Ovary (tissue), 9 donors: ENCODE measurements around the gene INHBB. TPM values are rescaled to one million over a fixed set of nuclear protein-coding genes. Genes with fewer than 3 reads are reported as not detected.
"Not testable (repeated sequence)": the region's sequence is repeated elsewhere in the genome, so short reads cannot be mapped to it uniquely, and the experiment has no call there.

Source experiments
- DNase-seq, 5 donors: peaks; one replicate each; pipeline ENCODE4 v3.0.0-alpha.2; 2019 to 2020
- H3K27ac ChIP-seq, 2 donors: fragments of 200-600 bp; one replicate each; pipeline versions ENCODE4 v1.5.1 to v1.8.0; 2019 to 2022
- H3K27me3 ChIP-seq: fragments of 200-600 bp; one replicate; pipeline ENCODE4 v1.8.0; 2022
- H3K36me3 ChIP-seq: fragments of 200-600 bp; sonication (generic); one replicate; pipeline ENCODE4 v1.5.1; 2019
- H3K4me1 ChIP-seq: one replicate; pipeline ENCODE4 v1.8.1; 2013; ENCODE audit warnings: mild to moderate bottlenecking, moderate library complexity; ENCODE audit not compliant: insufficient read depth
- H3K4me3 ChIP-seq: fragments of 200-600 bp; sonication (generic); one replicate; pipeline ENCODE4 v1.5.1; 2017
- H3K9me3 ChIP-seq, 2 donors: fragments of 200-600 bp in 1 of 2; sonication (generic) in 1 of 2; one replicate each; pipeline versions ENCODE4 v1.5.1 to v1.8.1; 2013 to 2019; ENCODE audit warnings: mild to moderate bottlenecking in 1 of 2, moderate library complexity in 1 of 2
- EP300 ChIP-seq: sonication (generic); formaldehyde crosslinking; IDR thresholded peaks from one replicate; pipeline ENCODE4 v1.6.1; 2017; ENCODE audit warnings: antibody characterized with exemption
- POLR2A ChIP-seq: fragments of 450-650 bp; IDR thresholded peaks from one replicate; pipeline ENCODE4 v1.6.1; 2017; ENCODE audit warnings: antibody characterized with exemption, mild to moderate bottlenecking, moderate library complexity
- WGBS, 3 donors: extraction: QIAGEN DNeasy Blood & Tissue Kit in 1 of 3; methylation state at CpG; one replicate each; pipeline versions ENCODE4 v1.1.5 to v1.1.7; 2013 to 2017; 5-methylcytosine and 5-hydroxymethylcytosine counted together
- intact Hi-C, 4 donors: fragments of 100-400 bp; cut with DNase I; formaldehyde crosslinking; loops; one replicate each; pipeline versions ENCODE4 v1.11.0 to v1.15.1; 2022 to 2023
- polyA plus RNA-seq, 2 donors: library from polyadenylated mRNA; stranded (reverse); fragments of 200-250 nt in 1 of 2; fragments of 350-450 nt in 1 of 2; fragmentation: Illumina TruSeq in 1 of 2; extraction: RNeasy Lipid Tissue Mini Kit (QIAGEN cat#74804) in 1 of 2; gene quantifications; one replicate each; pipeline ENCODE4 v1.2.3, GENCODE V29; 2013 to 2014
- total RNA-seq, 7 donors: library from RNA; depleted of rRNA in 2 of 7; stranded (reverse); fragments of >200 nt in 2 of 7; fragmentation: NEBNext Ultra II Directional in 3 of 7; extraction: Animal tissue kit (Norgen Biotek cat#: 25700) in 3 of 7; gene quantifications; one replicate each; pipeline versions ENCODE4 v1.1.0 to v1.2.4, GENCODE V29; 2016 to 2023
- TF ChIP-seq, protein P1 (sequence below), 3 donors: fragments of 450-650 bp in 2 of 3; fragments of 200-600 bp in 1 of 3; IDR thresholded peaks; one replicate each; pipeline versions ENCODE4 v1.5.1 to v1.8.0; 2016 to 2022; ENCODE audit warnings: antibody characterized with exemption in 3 of 3, mild to moderate bottlenecking in 1 of 3
- donor health status: DM: no; HTN: no; CAD: no; lungs with moderate emphysema.
- donor health status: DM: no; HTN: no; CAD: no.
- donor health status: Bipolar disorder and iron deficiency.
- donor health status: DM: yes; HTN: yes; CAD: no.
- donor health status: DM: no; HTN: no; CAD: no.
- donor health status: DM: yes; HTN: yes; CAD: no.

INHBB gene
- total and polyA plus RNA-seq, 9 donors: 1.1 to 6.9 (median 4.0) TPM

DNA sequence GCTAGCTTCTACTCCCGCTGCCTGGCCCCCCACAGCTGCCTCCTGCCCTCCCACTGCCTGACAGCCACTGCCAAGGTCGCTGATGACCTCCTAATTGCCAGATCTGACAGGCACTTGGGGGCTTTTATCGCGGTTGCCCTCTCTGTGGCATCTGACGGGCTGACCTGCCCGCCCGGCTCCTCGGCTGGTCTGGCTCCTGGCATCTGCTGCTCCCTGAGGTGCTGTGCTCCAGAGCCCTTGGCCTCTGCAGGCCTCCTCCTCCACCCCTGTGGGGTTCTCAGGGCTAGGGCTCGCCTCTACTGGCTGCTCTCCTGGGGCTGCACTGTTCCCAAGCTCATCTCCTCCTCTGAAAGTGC, 43.1 kb downstream of the INHBB start:
- no peaks in the 10 kb centered on the region for H3K9me3 ChIP-seq
- 25 to 36% (median 25%) methylated on average over 9 of the region's 9 CpGs for WGBS, 3 donors
- no peak overlapping the region for H3K4me3 ChIP-seq
- TF ChIP-seq, protein P1, sequence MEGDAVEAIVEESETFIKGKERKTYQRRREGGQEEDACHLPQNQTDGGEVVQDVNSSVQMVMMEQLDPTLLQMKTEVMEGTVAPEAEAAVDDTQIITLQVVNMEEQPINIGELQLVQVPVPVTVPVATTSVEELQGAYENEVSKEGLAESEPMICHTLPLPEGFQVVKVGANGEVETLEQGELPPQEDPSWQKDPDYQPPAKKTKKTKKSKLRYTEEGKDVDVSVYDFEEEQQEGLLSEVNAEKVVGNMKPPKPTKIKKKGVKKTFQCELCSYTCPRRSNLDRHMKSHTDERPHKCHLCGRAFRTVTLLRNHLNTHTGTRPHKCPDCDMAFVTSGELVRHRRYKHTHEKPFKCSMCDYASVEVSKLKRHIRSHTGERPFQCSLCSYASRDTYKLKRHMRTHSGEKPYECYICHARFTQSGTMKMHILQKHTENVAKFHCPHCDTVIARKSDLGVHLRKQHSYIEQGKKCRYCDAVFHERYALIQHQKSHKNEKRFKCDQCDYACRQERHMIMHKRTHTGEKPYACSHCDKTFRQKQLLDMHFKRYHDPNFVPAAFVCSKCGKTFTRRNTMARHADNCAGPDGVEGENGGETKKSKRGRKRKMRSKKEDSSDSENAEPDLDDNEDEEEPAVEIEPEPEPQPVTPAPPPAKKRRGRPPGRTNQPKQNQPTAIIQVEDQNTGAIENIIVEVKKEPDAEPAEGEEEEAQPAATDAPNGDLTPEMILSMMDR (IDR thresholded peaks at IDR 0.05): no peak
- no peak for TF ChIP-seq POLR2A
- TF ChIP-seq EP300: no peak
- peak in 2 of 5 donors; percentile 1 to 29 for DNase-seq
- no peaks in the 10 kb centered on the region for H3K4me1 ChIP-seq
- no peak overlapping the region for H3K27ac ChIP-seq
- no peaks in the 10 kb centered on the region for H3K36me3 ChIP-seq
- no peaks in the 10 kb centered on the region for H3K27me3 ChIP-seq
- intact Hi-C loops: no loop called here

DNA sequence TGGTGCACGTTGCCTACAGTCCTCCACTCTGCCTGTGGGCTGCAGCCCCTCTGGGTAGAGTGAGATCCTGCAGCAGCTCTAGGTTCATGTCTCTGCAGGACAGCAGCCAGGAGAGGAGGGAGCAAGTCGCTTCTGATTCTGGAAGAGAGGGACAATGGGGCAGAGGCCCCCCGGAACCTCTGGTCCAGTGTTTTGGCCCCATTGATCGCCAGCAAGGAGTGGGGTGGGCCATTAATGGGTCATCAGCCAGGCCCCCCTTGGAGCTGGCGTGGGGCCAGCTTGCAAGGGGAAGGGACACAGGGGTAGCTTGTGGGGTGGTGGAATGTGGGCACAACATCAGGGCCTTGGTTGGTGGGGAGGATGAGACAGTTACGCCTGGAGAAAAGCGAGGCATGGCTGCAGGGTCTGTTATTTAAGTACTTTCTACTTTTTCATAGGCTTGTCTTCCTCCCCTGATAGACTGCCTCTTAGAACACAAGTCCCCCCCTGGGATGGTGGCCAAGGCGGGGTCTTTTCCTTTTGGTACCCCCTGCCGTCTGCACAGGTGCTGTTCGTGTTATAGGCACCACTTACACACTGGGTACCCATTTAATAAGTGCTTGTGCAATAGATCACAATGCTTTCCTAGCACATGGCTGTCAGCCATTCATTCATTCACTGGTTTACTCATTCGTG, 44.6 kb downstream of the INHBB start:
- Histone ChIP-seq H3K27me3 (no peaks in the 10 kb centered on the region), H3K36me3 (no peaks in the 10 kb centered on the region), H3K9me3 (no peaks in the 10 kb centered on the region), H3K4me1 (no peaks in the 10 kb centered on the region), H3K4me3 (no peak overlapping the region), H3K27ac (no peak overlapping the region)
- intact Hi-C loops: no loop called here
- WGBS, 3 donors: 84 to 89% (median 88%) methylated on average over 11 of the region's 11 CpGs
- peak in 2 of 5 donors; percentile 9 to 16 for DNase-seq
- TF ChIP-seq EP300 (no peak), POLR2A (no peak)
- TF ChIP-seq, protein P1 (IDR thresholded peaks at IDR 0.05): no peak

DNA sequence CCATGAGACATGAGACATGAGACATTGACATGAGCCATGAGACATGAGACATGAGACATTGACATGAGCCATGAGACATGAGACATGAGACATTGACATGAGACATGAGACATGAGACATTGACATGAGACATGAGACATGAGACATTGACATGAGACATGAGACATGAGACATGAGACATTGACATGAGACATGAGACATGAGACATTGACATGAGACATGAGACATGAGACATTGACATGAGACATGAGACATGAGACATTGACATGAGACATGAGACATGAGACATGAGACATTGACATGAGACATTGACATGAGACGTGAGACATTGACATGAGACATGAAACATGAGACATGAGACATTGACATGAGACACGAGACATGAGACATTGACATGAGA, 45.4 kb downstream of the INHBB start:
- H3K9me3 ChIP-seq: not testable (repeated sequence)
- 53 to 64% (median 60%) methylated on average over 2 of the region's 2 CpGs for WGBS, 3 donors

DNA sequence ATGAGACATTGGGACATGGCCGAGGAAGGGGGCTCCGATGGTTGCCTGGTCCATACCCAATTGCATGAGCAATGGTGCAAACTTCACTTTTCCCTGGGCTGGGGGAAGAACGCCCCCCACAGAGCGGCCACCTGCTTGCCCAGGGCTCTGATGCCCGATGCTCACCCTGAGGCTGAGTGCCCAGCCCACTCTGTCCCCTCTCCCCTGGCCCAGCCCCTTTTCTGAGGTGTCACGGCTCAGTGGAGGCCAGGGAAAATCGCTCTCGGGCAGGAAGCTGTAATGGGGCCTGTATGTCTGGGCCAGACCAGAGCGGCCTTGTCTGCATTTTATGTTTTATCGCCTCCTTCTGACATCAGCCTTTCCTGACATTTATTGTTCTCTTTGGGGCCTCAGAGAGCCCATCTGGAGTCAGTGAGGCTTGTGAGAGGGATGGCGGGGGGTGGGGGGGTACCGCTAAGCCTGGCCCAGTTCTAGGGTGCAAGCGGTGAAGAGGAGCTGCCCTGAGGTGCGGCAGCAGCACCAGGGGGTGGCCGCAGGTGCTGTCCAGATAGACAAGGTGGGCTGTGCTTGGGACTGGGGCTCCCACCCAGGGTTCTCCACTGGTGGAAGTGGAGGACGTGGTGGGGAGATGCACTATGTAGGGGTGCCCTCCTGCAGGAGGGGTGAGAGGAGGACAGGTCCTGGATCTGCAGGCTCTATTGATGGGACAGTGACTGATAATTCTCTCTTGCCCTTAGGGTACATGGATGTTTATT, 46.2 kb downstream of the INHBB start:
- Histone ChIP-seq H3K9me3 (no peaks in the 10 kb centered on the region), H3K4me3 (no peak overlapping the region), H3K36me3 (no peaks in the 10 kb centered on the region), H3K27me3 (no peaks in the 10 kb centered on the region), H3K4me1 (no peaks in the 10 kb centered on the region), H3K27ac (no peak overlapping the region)
- DNase-seq: peak in 2 of 5 donors; percentile 10 to 14
- TF ChIP-seq EP300 (no peak), POLR2A (no peak)
- TF ChIP-seq, protein P1 (IDR thresholded peaks at IDR 0.05): no peak
- intact Hi-C loops: no loop called here
- 91 to 95% (median 94%) methylated on average over 16 of the region's 16 CpGs for WGBS, 3 donors

More for the DNA sequence above, 45.4 kb downstream of the INHBB start:
- DNase-seq, intact Hi-C loops, H3K27me3 ChIP-seq, H3K36me3 ChIP-seq, H3K4me1 ChIP-seq, H3K4me3 ChIP-seq, H3K27ac ChIP-seq: not testable (repeated sequence)

DNA sequence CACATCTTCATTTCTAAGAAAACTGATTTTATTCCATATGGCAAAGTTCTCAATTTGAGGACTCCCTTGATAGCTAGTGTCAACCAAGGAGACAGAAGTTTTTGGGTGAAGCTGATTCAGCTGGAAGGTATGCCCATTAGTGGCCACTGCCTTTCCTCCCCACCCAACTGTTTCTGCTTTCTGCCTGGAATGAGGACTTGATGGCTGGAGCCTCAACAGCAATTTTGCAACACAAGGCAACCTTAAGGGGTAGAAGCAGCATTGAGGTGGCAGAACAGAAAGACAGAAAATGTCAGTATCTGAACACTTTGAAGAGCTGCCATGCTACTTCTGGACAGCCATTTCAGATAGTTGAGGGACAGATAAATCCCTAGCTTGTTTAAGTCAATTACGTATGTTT, 47.0 kb downstream of the INHBB start:
- no peak overlapping the region for H3K4me3 ChIP-seq
- H3K27me3 ChIP-seq: no peaks in the 10 kb centered on the region
- TF ChIP-seq, protein P1 (IDR thresholded peaks at IDR 0.05): no peak
- TF ChIP-seq POLR2A (no peak), EP300 (no peak)
- no peaks in the 10 kb centered on the region for H3K9me3 ChIP-seq
- no peaks in the 10 kb centered on the region for H3K4me1 ChIP-seq
- 94 to 100% (median 98%) methylated on average over 1 of the region's 1 CpG for WGBS, 3 donors
- DNase-seq: no peak
- H3K36me3 ChIP-seq: no peaks in the 10 kb centered on the region
- intact Hi-C loops: no loop called here
- H3K27ac ChIP-seq: no peak overlapping the region
